Neural progenitor cell (in vitro differentiated cells): ENCODE measurements around the gene MOCS2. TPM values are rescaled to one million over a fixed set of nuclear protein-coding genes. Genes with fewer than 3 reads are reported as not detected.

Experiments used
- DNase-seq: peaks from one replicate; pipeline ENCODE4 v3.0.0-alpha.2; 2016; ENCODE audit warnings: low spot score
- H2AFZ ChIP-seq: fragments of 200-600 bp; sonication (generic); replicated peaks from 2 replicates; pipeline ENCODE4 v1.6.1; 2016; ENCODE audit warnings: antibody characterized with exemption
- H3F3A ChIP-seq: fragments of 200-600 bp; sonication (generic); 2 replicates; pipeline ENCODE4 v1.6.1; 2016; ENCODE audit warnings: antibody characterized with exemption, low read depth
- H3K27ac ChIP-seq: fragments of 200-600 bp; sonication (generic); 2 replicates; pipeline ENCODE4 v1.5.1; 2016; ENCODE audit warnings: mild to moderate bottlenecking
- H3K27me3 ChIP-seq: fragments of 200-600 bp; sonication (generic); 2 replicates; pipeline ENCODE4 v1.6.1; 2016; ENCODE audit warnings: mild to moderate bottlenecking, moderate library complexity
- H3K36me3 ChIP-seq: fragments of 200-600 bp; sonication (generic); 2 replicates; pipeline ENCODE4 v1.5.1; 2016
- H3K4me1 ChIP-seq: fragments of 200-600 bp; sonication (generic); 2 replicates; pipeline ENCODE4 v1.6.1; 2016; ENCODE audit warnings: mixed run types
- H3K4me2 ChIP-seq: fragments of 200-600 bp; sonication (generic); 2 replicates; pipeline ENCODE4 v1.6.1; 2016
- H3K4me3 ChIP-seq: fragments of 200-600 bp; sonication (generic); 2 replicates; pipeline ENCODE4 v1.5.1; 2016
- H3K79me2 ChIP-seq: fragments of 200-600 bp; sonication (generic); 2 replicates; pipeline ENCODE4 v1.6.1; 2016; ENCODE audit warnings: low read depth
- H3K9ac ChIP-seq: fragments of 200-600 bp; sonication (generic); 2 replicates; pipeline ENCODE4 v1.6.1; 2016
- H3K9me3 ChIP-seq: fragments of 200-600 bp; sonication (generic); 2 replicates; pipeline ENCODE4 v1.5.1; 2016; ENCODE audit warnings: low read depth
- H4K20me1 ChIP-seq: fragments of 200-600 bp; sonication (generic); 2 replicates; pipeline ENCODE4 v1.6.1; 2016; ENCODE audit warnings: low read depth
- H3K27ac Mint-ChIP-seq: 3 replicates; pipeline ENCODE4 v1.8.0; 2021; ENCODE audit warnings: mixed read lengths
- H3K27me3 Mint-ChIP-seq: 2 replicates; pipeline ENCODE4 v1.8.0; 2022; ENCODE audit warnings: low read depth, mild to moderate bottlenecking, inconsistent platforms, moderate library complexity, mixed read lengths; ENCODE audit not compliant: insufficient read depth
- H3K36me3 Mint-ChIP-seq: 3 replicates; pipeline ENCODE4 v1.8.0; 2021; ENCODE audit warnings: mixed read lengths
- H3K4me1 Mint-ChIP-seq: 3 replicates; pipeline ENCODE4 v1.8.0; 2021; ENCODE audit warnings: mixed read lengths
- H3K4me3 Mint-ChIP-seq: 3 replicates; pipeline ENCODE4 v1.8.0; 2021; ENCODE audit warnings: mild to moderate bottlenecking, moderate library complexity, mixed read lengths
- H3K9me3 Mint-ChIP-seq: 3 replicates; pipeline ENCODE4 v1.8.0; 2020; ENCODE audit warnings: mixed read lengths
- EZH2 ChIP-seq: fragments of 200-600 bp; sonication (generic); IDR thresholded peaks from 2 replicates; pipeline ENCODE4 v1.6.1; 2017; ENCODE audit warnings: antibody characterized with exemption, mild to moderate bottlenecking, moderate library complexity
- EZH2phosphoT487 ChIP-seq: fragments of 200-600 bp; sonication (generic); IDR thresholded peaks from 2 replicates; pipeline ENCODE4 v1.6.1; 2017; ENCODE audit warnings: antibody characterized with exemption
- total RNA-seq: library from RNA; depleted of rRNA; stranded (reverse); fragments of >200 nt; gene quantifications from 2 replicates; pipeline ENCODE4 v1.2.3, GENCODE V29; 2015; ENCODE audit warnings: low replicate concordance
- TF ChIP-seq, protein P1 (sequence below): fragments of 200-600 bp; sonication (generic); IDR thresholded peaks from 2 replicates; pipeline ENCODE4 v1.5.1; 2017; ENCODE audit warnings: antibody characterized with exemption, mild to moderate bottlenecking

The MOCS2 gene
- total RNA-seq, 1 donor from 2014 or later: 34.7 TPM

DNA sequence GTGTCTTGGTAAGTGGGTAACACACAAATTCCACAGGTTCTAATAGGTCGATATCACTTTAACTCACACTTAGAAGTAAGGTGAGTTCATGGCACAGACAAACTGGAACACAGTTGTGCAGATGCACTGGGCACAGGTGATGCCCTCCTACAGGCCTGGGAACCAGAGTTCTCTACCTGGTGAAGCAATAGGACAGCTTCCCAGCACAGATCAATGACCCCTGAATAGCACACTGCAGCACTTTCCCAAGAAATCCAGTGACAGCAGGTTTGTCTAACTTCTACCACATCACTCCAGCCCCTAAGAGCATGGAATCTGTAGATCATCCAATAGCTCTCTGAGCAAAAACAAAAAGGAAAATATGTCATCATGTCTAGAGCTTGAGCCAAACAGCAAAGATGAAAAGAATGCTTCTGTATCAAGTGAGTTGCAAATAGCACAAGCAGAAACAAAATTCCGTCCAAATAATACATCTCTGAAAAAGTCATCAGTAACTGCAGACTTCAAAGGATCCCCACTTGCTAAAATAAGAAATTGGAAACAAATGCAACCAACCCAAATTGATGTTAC lies 33.5 kb downstream of the MOCS2 start:
- Mint-ChIP-seq H3K4me1 (no peaks in the 10 kb centered on the region), H3K36me3 (no peaks in the 10 kb centered on the region), H3K27me3 (no peaks in the 10 kb centered on the region), H3K27ac (no peak overlapping the region), H3K9me3 (no peaks in the 10 kb centered on the region), H3K4me3 (no peak overlapping the region)
- no peak overlapping the region for H3K9ac ChIP-seq
- H3K36me3 ChIP-seq: no peaks in the 10 kb centered on the region
- H3K4me3 ChIP-seq: no peak overlapping the region
- no peak overlapping the region for H3K4me2 ChIP-seq
- TF ChIP-seq EZH2: no peak
- TF ChIP-seq EZH2phosphoT487: no peak
- TF ChIP-seq, protein P1, sequence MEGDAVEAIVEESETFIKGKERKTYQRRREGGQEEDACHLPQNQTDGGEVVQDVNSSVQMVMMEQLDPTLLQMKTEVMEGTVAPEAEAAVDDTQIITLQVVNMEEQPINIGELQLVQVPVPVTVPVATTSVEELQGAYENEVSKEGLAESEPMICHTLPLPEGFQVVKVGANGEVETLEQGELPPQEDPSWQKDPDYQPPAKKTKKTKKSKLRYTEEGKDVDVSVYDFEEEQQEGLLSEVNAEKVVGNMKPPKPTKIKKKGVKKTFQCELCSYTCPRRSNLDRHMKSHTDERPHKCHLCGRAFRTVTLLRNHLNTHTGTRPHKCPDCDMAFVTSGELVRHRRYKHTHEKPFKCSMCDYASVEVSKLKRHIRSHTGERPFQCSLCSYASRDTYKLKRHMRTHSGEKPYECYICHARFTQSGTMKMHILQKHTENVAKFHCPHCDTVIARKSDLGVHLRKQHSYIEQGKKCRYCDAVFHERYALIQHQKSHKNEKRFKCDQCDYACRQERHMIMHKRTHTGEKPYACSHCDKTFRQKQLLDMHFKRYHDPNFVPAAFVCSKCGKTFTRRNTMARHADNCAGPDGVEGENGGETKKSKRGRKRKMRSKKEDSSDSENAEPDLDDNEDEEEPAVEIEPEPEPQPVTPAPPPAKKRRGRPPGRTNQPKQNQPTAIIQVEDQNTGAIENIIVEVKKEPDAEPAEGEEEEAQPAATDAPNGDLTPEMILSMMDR: no peak
- H3K79me2 ChIP-seq: no peaks in the 10 kb centered on the region
- no peaks in the 10 kb centered on the region for H3K4me1 ChIP-seq
- no peak overlapping the region for H2AFZ ChIP-seq
- no peak overlapping the region for H3K27ac ChIP-seq
- no peaks in the 10 kb centered on the region for H3K9me3 ChIP-seq
- H3F3A ChIP-seq: no peaks in the 10 kb centered on the region
- no peaks in the 10 kb centered on the region for H4K20me1 ChIP-seq
- DNase-seq: no peak
- H3K27me3 ChIP-seq: no peaks in the 10 kb centered on the region

DNA sequence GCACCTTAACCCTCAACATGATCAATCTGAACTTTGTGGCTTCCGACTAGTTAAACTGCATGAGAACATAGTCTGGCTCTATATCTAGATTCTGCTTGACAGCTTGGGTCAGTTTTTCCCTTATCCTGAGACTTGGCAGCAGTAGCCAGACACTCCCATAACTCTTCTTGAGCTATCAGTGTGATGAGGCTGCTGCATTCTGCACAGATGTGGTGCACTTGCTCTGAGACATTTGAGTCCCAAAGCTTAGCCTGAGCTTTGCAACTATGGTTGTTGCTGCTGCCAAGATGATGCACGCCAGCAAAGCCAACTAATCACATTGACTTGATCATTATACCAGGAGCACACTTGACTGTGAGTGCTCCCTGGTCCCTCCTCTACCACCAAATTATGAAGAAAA lies 36.2 kb downstream of the MOCS2 start:
- no peaks in the 10 kb centered on the region for H3K36me3 Mint-ChIP-seq
- Histone ChIP-seq H3K27me3 (no peaks in the 10 kb centered on the region), H4K20me1 (no peaks in the 10 kb centered on the region), H3K27ac (no peak overlapping the region), H3K79me2 (no peaks in the 10 kb centered on the region), H3K4me2 (no peak overlapping the region), H3K4me3 (no peak overlapping the region), H3K4me1 (no peaks in the 10 kb centered on the region), H3F3A (no peaks in the 10 kb centered on the region), H2AFZ (no peak overlapping the region), H3K9me3 (no peaks in the 10 kb centered on the region), H3K9ac (no peak overlapping the region), H3K36me3 (no peaks in the 10 kb centered on the region)
- DNase-seq: no peak
- H3K4me3 Mint-ChIP-seq: no peak overlapping the region
- no peaks in the 10 kb centered on the region for H3K4me1 Mint-ChIP-seq
- H3K27ac Mint-ChIP-seq: no peak overlapping the region
- no peaks in the 10 kb centered on the region for H3K27me3 Mint-ChIP-seq
- TF ChIP-seq, protein P1: no peak
- TF ChIP-seq EZH2phosphoT487 (no peak), EZH2 (no peak)
- H3K9me3 Mint-ChIP-seq: no peaks in the 10 kb centered on the region

- Mint-ChIP-seq H3K27me3 (no peaks in the 10 kb centered on the region), H3K9me3 (no peaks in the 10 kb centered on the region), H3K4me1 (no peaks in the 10 kb centered on the region), H3K4me3 (no peak overlapping the region), H3K27ac (no peak overlapping the region), H3K36me3 (peaks cover 1% of the 10 kb centered on the region)
- Histone ChIP-seq H3K4me1 (no peaks in the 10 kb centered on the region), H3F3A (no peaks in the 10 kb centered on the region), H3K27ac (no peak overlapping the region), H3K27me3 (no peaks in the 10 kb centered on the region), H3K79me2 (no peaks in the 10 kb centered on the region), H3K9ac (no peak overlapping the region), H4K20me1 (no peaks in the 10 kb centered on the region), H3K4me2 (no peak overlapping the region), H3K9me3 (no peaks in the 10 kb centered on the region), H3K36me3 (no peaks in the 10 kb centered on the region), H3K4me3 (no peak overlapping the region), H2AFZ (no peak overlapping the region)
- TF ChIP-seq, protein P1: no peak
- TF ChIP-seq EZH2 (no peak), EZH2phosphoT487 (no peak)
- no peak for DNase-seq
These were observed 37.8 kb downstream of the MOCS2 start for GRCh38 chr5:53071738-53072137.
